Measurements from ENCODE around the gene PRDM5.

DNA sequence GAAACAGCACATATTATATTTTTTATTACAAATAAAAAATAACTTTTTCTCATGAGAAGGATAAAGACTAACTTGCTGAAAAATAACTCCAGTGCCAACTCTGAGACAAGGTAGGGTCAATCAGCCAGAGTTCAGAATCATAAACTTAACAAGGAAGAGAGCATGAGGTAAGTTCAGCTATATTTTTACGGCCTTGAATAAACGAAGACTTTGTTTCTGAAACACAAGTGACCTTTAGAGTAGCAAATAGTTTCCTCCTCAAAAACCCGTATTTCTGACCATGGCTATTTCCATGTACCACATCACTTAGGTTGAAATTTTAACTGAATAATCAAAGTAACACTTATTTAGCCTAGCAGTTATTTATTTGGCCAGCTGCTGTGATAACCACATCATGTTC is 45.5 kb downstream of the PRDM5 start:
- TF ChIP-seq, protein P1, sequence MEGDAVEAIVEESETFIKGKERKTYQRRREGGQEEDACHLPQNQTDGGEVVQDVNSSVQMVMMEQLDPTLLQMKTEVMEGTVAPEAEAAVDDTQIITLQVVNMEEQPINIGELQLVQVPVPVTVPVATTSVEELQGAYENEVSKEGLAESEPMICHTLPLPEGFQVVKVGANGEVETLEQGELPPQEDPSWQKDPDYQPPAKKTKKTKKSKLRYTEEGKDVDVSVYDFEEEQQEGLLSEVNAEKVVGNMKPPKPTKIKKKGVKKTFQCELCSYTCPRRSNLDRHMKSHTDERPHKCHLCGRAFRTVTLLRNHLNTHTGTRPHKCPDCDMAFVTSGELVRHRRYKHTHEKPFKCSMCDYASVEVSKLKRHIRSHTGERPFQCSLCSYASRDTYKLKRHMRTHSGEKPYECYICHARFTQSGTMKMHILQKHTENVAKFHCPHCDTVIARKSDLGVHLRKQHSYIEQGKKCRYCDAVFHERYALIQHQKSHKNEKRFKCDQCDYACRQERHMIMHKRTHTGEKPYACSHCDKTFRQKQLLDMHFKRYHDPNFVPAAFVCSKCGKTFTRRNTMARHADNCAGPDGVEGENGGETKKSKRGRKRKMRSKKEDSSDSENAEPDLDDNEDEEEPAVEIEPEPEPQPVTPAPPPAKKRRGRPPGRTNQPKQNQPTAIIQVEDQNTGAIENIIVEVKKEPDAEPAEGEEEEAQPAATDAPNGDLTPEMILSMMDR (IDR thresholded peaks at IDR 0.05; ENCODE audit: low read depth, low read length) = no peak
- TF ChIP-seq POLR2A (IDR thresholded peaks at IDR 0.05; ENCODE audit: extremely low read depth, insufficient read length) (no peak), MYC (IDR thresholded peaks at IDR 0.05; ENCODE audit: low read depth, low read length) (no peak)
- TF ChIP-seq, protein P2, sequence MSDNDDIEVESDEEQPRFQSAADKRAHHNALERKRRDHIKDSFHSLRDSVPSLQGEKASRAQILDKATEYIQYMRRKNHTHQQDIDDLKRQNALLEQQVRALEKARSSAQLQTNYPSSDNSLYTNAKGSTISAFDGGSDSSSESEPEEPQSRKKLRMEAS (IDR thresholded peaks at IDR 0.05; ENCODE audit: low read depth, low read length) = no peak

Data from NB4 (cell line).